ENCODE results near the gene RGS1. TPM values are rescaled to one million over a fixed set of nuclear protein-coding genes. Genes with fewer than 3 reads are reported as not detected.

The RGS1 gene
- polyA plus RNA-seq, 3 donors = 2.4 to 17.7 (median 15.7) TPM

- Histone ChIP-seq H3K79me2 (ENCODE audit: insufficient read depth, low read length) (no peaks in the 10 kb centered on the region), H3K4me2 (replicated peaks; ENCODE audit: extremely low read depth, low read length, poor library complexity, severe bottlenecking) (no peak overlapping the region), H3K9me3 (replicated peaks in 1 of 2; ENCODE audit: control insufficient read depth in 1 of 2, insufficient read depth in 1 of 2, low read length in 2 of 2) (no peaks in the 10 kb centered on the region), H3K9ac (ENCODE audit: insufficient read depth, low read length, poor library complexity, severe bottlenecking) (no peak overlapping the region), H4K20me1 (ENCODE audit: insufficient read depth, low read length) (no peaks in the 10 kb centered on the region), H3K4me3 (replicated peaks in 1 of 3; ENCODE audit: low read depth in 2 of 3, low read length in 3 of 3) (no peak overlapping the region), H3K27me3 (ENCODE audit: control insufficient read depth in 2 of 2, insufficient read depth in 2 of 2, low read length in 2 of 2) (no peaks in the 10 kb centered on the region), H3K36me3 (replicated peaks in 1 of 2; ENCODE audit: control insufficient read depth in 1 of 2, insufficient read depth in 2 of 2, low read length in 2 of 2) (no peaks in the 10 kb centered on the region), H3K27ac (ENCODE audit: low read depth in 1 of 2, low read length in 2 of 2) (no peak overlapping the region), H3K4me1 (ENCODE audit: control insufficient read depth in 1 of 2, insufficient read depth in 2 of 2, low read length in 2 of 2) (peaks cover 0 to 5% of the 10 kb centered on the region in 2 donors), H2AFZ (ENCODE audit: insufficient read depth, low read depth, low read length, poor library complexity, severe bottlenecking) (no peak overlapping the region)
- Mint-ChIP-seq H3K36me3 (no peaks in the 10 kb centered on the region), H3K9me3 (no peaks in the 10 kb centered on the region), H3K27ac (peak overlapping the region in 1 of 7 donors; percentile 25), H3K4me1 (peaks cover 7% of the 10 kb centered on the region), H3K4me3 (no peak overlapping the region), H3K27me3 (ENCODE audit: low read depth in 3 of 3) (no peaks in the 10 kb centered on the region)
- intact Hi-C loops (cut with micrococcal nuclease) = loop anchor here in 1 of 2 donors (10.0 kb wide), 1 partner anchor 63 kb away; no protein-coding TSS in a partner anchor
- no peak for DNase-seq
- TF ChIP-seq, protein P1, sequence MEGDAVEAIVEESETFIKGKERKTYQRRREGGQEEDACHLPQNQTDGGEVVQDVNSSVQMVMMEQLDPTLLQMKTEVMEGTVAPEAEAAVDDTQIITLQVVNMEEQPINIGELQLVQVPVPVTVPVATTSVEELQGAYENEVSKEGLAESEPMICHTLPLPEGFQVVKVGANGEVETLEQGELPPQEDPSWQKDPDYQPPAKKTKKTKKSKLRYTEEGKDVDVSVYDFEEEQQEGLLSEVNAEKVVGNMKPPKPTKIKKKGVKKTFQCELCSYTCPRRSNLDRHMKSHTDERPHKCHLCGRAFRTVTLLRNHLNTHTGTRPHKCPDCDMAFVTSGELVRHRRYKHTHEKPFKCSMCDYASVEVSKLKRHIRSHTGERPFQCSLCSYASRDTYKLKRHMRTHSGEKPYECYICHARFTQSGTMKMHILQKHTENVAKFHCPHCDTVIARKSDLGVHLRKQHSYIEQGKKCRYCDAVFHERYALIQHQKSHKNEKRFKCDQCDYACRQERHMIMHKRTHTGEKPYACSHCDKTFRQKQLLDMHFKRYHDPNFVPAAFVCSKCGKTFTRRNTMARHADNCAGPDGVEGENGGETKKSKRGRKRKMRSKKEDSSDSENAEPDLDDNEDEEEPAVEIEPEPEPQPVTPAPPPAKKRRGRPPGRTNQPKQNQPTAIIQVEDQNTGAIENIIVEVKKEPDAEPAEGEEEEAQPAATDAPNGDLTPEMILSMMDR (IDR thresholded peaks at IDR 0.05) = no peak
- no CpG with 5 or more reads among the region's 2 CpGs for WGBS (ENCODE audit: insufficient coverage)
These were observed 1.9 kb downstream of the RGS1 start for GRCh38 chr1:192577145-192578140.

- H3K27me3 ChIP-seq (ENCODE audit: control insufficient read depth in 2 of 2, insufficient read depth in 2 of 2, low read length in 2 of 2) = no peaks in the 10 kb centered on the region
- no peaks in the 10 kb centered on the region for H3K9me3 Mint-ChIP-seq
- no peaks in the 10 kb centered on the region for H3K9me3 ChIP-seq (replicated peaks in 1 of 2; ENCODE audit: control insufficient read depth in 1 of 2, insufficient read depth in 1 of 2, low read length in 2 of 2)
- TF ChIP-seq, protein P1 (IDR thresholded peaks at IDR 0.05) = no peak
- intact Hi-C loops (cut with micrococcal nuclease) = loop anchor here in 1 of 2 donors (10.0 kb wide), 1 partner anchor 64 kb away; no protein-coding TSS in a partner anchor
- no peak overlapping the region for H3K27ac Mint-ChIP-seq
- peaks cover 7% of the 10 kb centered on the region for H3K4me1 Mint-ChIP-seq
- no peak overlapping the region for H3K4me3 Mint-ChIP-seq
- H3K27ac ChIP-seq (ENCODE audit: low read depth in 1 of 2, low read length in 2 of 2) = no peak overlapping the region
- no peak for DNase-seq
- no peaks in the 10 kb centered on the region for H3K79me2 ChIP-seq (ENCODE audit: insufficient read depth, low read length)
- H4K20me1 ChIP-seq (ENCODE audit: insufficient read depth, low read length) = no peaks in the 10 kb centered on the region
- H3K4me3 ChIP-seq (replicated peaks in 1 of 3; ENCODE audit: low read depth in 2 of 3, low read length in 3 of 3) = no peak overlapping the region
- H3K36me3 Mint-ChIP-seq = no peaks in the 10 kb centered on the region
- H2AFZ ChIP-seq (ENCODE audit: insufficient read depth, low read depth, low read length, poor library complexity, severe bottlenecking) = no peak overlapping the region
- no peaks in the 10 kb centered on the region for H3K36me3 ChIP-seq (replicated peaks in 1 of 2; ENCODE audit: control insufficient read depth in 1 of 2, insufficient read depth in 2 of 2, low read length in 2 of 2)
- H3K27me3 Mint-ChIP-seq (ENCODE audit: low read depth in 3 of 3) = peaks cover 0 to 2% (median 0%) of the 10 kb centered on the region in 3 donors
- no peak overlapping the region for H3K9ac ChIP-seq (ENCODE audit: insufficient read depth, low read length, poor library complexity, severe bottlenecking)
- peaks cover 0 to 5% of the 10 kb centered on the region in 2 donors for H3K4me1 ChIP-seq (ENCODE audit: control insufficient read depth in 1 of 2, insufficient read depth in 2 of 2, low read length in 2 of 2)
- WGBS (ENCODE audit: insufficient coverage) = no CpG with 5 or more reads among the region's 1 CpG
- no peak overlapping the region for H3K4me2 ChIP-seq (replicated peaks; ENCODE audit: extremely low read depth, low read length, poor library complexity, severe bottlenecking)
These were observed 2.8 kb downstream of the RGS1 start for GRCh38 chr1:192578144-192578909.

Measured in CD14-positive monocyte (primary cell).